HepG2 (cell line): ENCODE measurements around the gene IRX4. TPM values are rescaled to one million over a fixed set of nuclear protein-coding genes. Genes with fewer than 3 reads are reported as not detected.

Source experiments
- ATAC-seq: fragments of 200-7000 bp; cut with Tn5 transposase; 3 replicates; pipeline ENCODE4 v1.9.1; 2020; ENCODE audit warnings: mild to moderate bottlenecking, moderate library complexity
- BruUV-seq: library from RNA; stranded (reverse); fragments of 400-500 nt; replicated peaks from 2 replicates; lab custom pipeline; 2021; lab: Mats Ljungman, UMichigan
- CTCF ChIA-PET: fragments of 300-600 bp; formaldehyde crosslinking; extraction: SDS; loops from one replicate; lab custom pipeline; 2021; ENCODE audit warnings: low total read pairs, inconsistent platforms, low intra/inter-chr PET ratio; lab: Yijun Ruan, JAX
- POLR2A ChIA-PET: fragments of 350-600 bp; sonication (Branson Sonifier 250); formaldehyde crosslinking; loops from one replicate; lab custom pipeline; 2020; ENCODE audit warnings: antibody characterized with exemption, inconsistent platforms; lab: Yijun Ruan, JAX
- DNase-seq: peaks from one replicate; pipeline ENCODE4 v3.0.0-alpha.2; 2015; ENCODE audit warnings: low spot score
- FAIRE-seq: peaks from 3 replicates; lab custom pipeline; 2011; peaks lifted over from hg19 to GRCh38; lab: Jason Lieb, UNC
- H2AFZ ChIP-seq: one replicate; pipeline ENCODE4 v1.6.1; 2011; ENCODE audit warnings: low read length, inconsistent platforms
- H3K27ac ChIP-seq: fragments of 300-600 bp; 3 replicates; pipeline ENCODE4 v1.8.0; 2011; ENCODE audit warnings: mixed run types, mild to moderate bottlenecking, mixed read lengths, low read length, inconsistent platforms; ENCODE audit not compliant: insufficient read depth; ENCODE audit errors: extremely low read length
- H3K27me3 ChIP-seq, 2 experiments: fragments of 200-600 bp in 1 of 2; 2 replicates in 1 of 2; 3 replicates in 1 of 2; pipeline versions ENCODE4 v1.6.0 to v1.8.0; 2011; ENCODE audit warnings: low read length in 2 of 2, mild to moderate bottlenecking in 2 of 2, moderate library complexity in 2 of 2, inconsistent platforms in 1 of 2; ENCODE audit not compliant: insufficient read depth in 2 of 2, control insufficient read depth in 1 of 2
- H3K36me3 ChIP-seq, 2 experiments: fragments of 200-600 bp in 1 of 2; replicated peaks in 1 of 2; 2 replicates in 1 of 2; 3 replicates in 1 of 2; pipeline versions ENCODE4 v1.5.1 to v1.8.0; 2011; ENCODE audit warnings: low read length in 2 of 2, inconsistent platforms in 1 of 2; ENCODE audit not compliant: insufficient read depth in 2 of 2, control insufficient read depth in 1 of 2
- H3K4me1 ChIP-seq: 2 replicates; pipeline ENCODE4 v1.5.1; 2012; ENCODE audit warnings: low read length, inconsistent platforms; ENCODE audit not compliant: insufficient read depth
- H3K4me2 ChIP-seq: 2 replicates; pipeline ENCODE4 v1.6.0; 2011; ENCODE audit warnings: low read depth, low read length, inconsistent platforms
- H3K4me3 ChIP-seq, 3 experiments: fragments of 200-600 bp in 1 of 3; sonication (generic), shearing (Covaris generic) in 1 of 3; replicated peaks in 1 of 3; 2 replicates each; pipeline ENCODE4 v1.5.1; 2011 to 2016; ENCODE audit warnings: low read length in 3 of 3, inconsistent platforms in 2 of 3, low read depth in 2 of 3, mild to moderate bottlenecking in 2 of 3, control low read depth in 1 of 3, mixed read lengths in 1 of 3; ENCODE audit not compliant: insufficient read depth in 1 of 3
- H3K79me2 ChIP-seq: one replicate; pipeline ENCODE4 v1.6.1; 2011; ENCODE audit warnings: low read length, inconsistent platforms; ENCODE audit not compliant: insufficient read depth
- H3K9ac ChIP-seq: 2 replicates; pipeline ENCODE4 v1.6.0; 2011; ENCODE audit warnings: mild to moderate bottlenecking, low read depth, low read length, inconsistent platforms; ENCODE audit not compliant: insufficient read depth
- H3K9me3 ChIP-seq: 2 replicates; pipeline ENCODE4 v1.5.1; 2012; ENCODE audit warnings: mild to moderate bottlenecking, low read length
- H4K20me1 ChIP-seq: 2 replicates; pipeline ENCODE4 v1.6.0; 2011; ENCODE audit warnings: inconsistent platforms, mild to moderate bottlenecking, low read length, moderate library complexity; ENCODE audit not compliant: insufficient read depth
- CREB1 ChIP-seq, 2 experiments: fragments of 450-650 bp in 1 of 2; IDR thresholded peaks; 2 replicates each; pipeline ENCODE4 v1.6.1; 2016 to 2017; ENCODE audit warnings: control low read depth in 1 of 2, mild to moderate bottlenecking in 1 of 2, missing compliant biosample characterization in 1 of 2, missing genetic modification characterization in 1 of 2
- GPBP1L1 ChIP-seq: sonication (generic); formaldehyde crosslinking; IDR thresholded peaks from 2 replicates; pipeline ENCODE4 v1.5.0; 2020; ENCODE audit warnings: mild to moderate bottlenecking, missing genetic modification reagents
- MNT ChIP-seq: fragments of 450-650 bp; IDR thresholded peaks from 2 replicates; pipeline ENCODE4 v1.6.1; 2016
- RFX3 ChIP-seq: IDR thresholded peaks from 2 replicates; pipeline ENCODE4 v1.6.1; 2016; ENCODE audit warnings: missing biosample characterization, missing genetic modification reagents
- RXRB ChIP-seq: IDR thresholded peaks from 2 replicates; pipeline ENCODE4 v1.6.1; 2016; ENCODE audit warnings: borderline replicate concordance, missing genetic modification reagents, missing compliant biosample characterization
- SIX1 ChIP-seq: sonication (generic); formaldehyde crosslinking; IDR thresholded peaks from 2 replicates; pipeline ENCODE4 v1.4.0; 2020; ENCODE audit warnings: missing genetic modification reagents, borderline replicate concordance
- WIZ ChIP-seq: sonication (generic); formaldehyde crosslinking; IDR thresholded peaks from 2 replicates; pipeline ENCODE4 v1.5.1; 2020; ENCODE audit warnings: mild to moderate bottlenecking, missing genetic modification reagents
- ZNF672 ChIP-seq: sonication (generic); formaldehyde crosslinking; IDR thresholded peaks from 2 replicates; pipeline ENCODE4 v1.8.1; 2022; ENCODE audit warnings: missing genetic modification reagents
- ZNF841 ChIP-seq: sonication (generic); formaldehyde crosslinking; IDR thresholded peaks from 2 replicates; pipeline ENCODE4 v1.8.1; 2023; ENCODE audit warnings: missing genetic modification reagents, borderline replicate concordance
- WGBS: methylation state at CpG from one replicate; pipeline ENCODE4 v1.1.6; 2017; ENCODE audit warnings: low lambda C conversion rate; 5-methylcytosine and 5-hydroxymethylcytosine counted together
- in situ Hi-C: cut with HindIII; loops from 2 replicates; pipeline ENCODE4 v1.10.0; 2017; ENCODE audit warnings: low pct_unique_long_range_greater_than_20kb; ENCODE audit not compliant: extremely low pct_ligation_motif_present
- intact Hi-C: fragments of 100-400 bp; cut with micrococcal nuclease; formaldehyde crosslinking; loops from one replicate; pipeline ENCODE4 v1.10.0; 2022; ENCODE audit not compliant: unreplicated experiment
- polyA plus RNA-seq, 8 experiments: library from polyadenylated mRNA; depleted of rRNA in 3 of 8; stranded (reverse) in 7 of 8; unstranded in 1 of 8; fragments of >200 nt; fragmentation: Illumina TruSeq in 4 of 8; extraction: Trizol in 4 of 8; gene quantifications; 2 replicates each; pipeline versions ENCODE4 v1.2.1 to v1.2.3, GENCODE V29; 2011 to 2016; ENCODE audit warnings: low read depth in 4 of 8, missing spikeins in 1 of 8, mixed read lengths in 1 of 8; ENCODE audit not compliant: insufficient read depth in 1 of 8
- total RNA-seq, 5 experiments: library from RNA; depleted of rRNA; stranded (reverse); fragments of >200 nt; fragmentation: Illumina TruSeq; extraction: Trizol; gene quantifications; 2 replicates each; pipeline ENCODE4 v1.2.3, GENCODE V29; 2016; ENCODE audit warnings: low read depth in 1 of 5

IRX4 gene
- total and polyA plus RNA-seq, 2 of the 13 experiments (the other 11 are each of a cell fraction or from before 2014, with no cell fraction given) = not detected

GRCh38 chr5:1847056-1847455, 35.7 kb downstream of the IRX4 start (continued):
- TF ChIP-seq GPBP1L1 (no peak), CREB1 (IDR thresholded peaks at IDR 0.05) (no peak), CREB1 (CRISPR knock-in tag; IDR thresholded peaks at IDR 0.05) (no peak), WIZ (CRISPR knock-in tag) (no peak), ZNF672 (CRISPR knock-in tag) (no peak), ZNF841 (CRISPR knock-in tag) (no peak), SIX1 (no peak), RXRB (CRISPR knock-in tag) (no peak)

DNA sequence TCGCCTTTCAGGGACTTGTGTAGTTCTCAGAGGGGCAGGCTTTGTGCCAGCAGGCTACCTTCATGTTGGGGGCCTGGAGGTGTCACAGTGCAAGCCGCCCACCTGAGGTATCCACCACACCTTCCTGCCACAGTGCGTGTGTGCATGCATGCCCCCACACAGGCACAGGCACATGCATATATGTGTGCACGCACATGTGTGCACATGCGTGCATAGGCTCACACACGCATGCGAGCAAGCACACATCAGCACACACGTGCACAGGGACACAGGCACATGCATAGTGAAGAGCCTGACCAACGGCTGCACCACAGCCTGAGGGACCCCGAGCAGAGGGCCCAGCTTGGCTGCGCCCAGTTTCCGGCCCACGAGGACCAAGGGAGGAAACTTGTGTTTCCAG, 36.1 kb downstream of the IRX4 start:
- TF ChIP-seq MNT (peak; percentile 90), RFX3 (no peak)
- H4K20me1 ChIP-seq = no peaks in the 10 kb centered on the region
- WGBS = 25% methylated on average over 4 of the region's 13 CpGs
- FAIRE-seq (no peak), DNase-seq (no peak), ATAC-seq (no peak)
- no peak overlapping the region for H3K4me3 ChIP-seq
- no peak overlapping the region for H3K9ac ChIP-seq
- no peak overlapping the region for H3K27ac ChIP-seq
- no peaks in the 10 kb centered on the region for H3K9me3 ChIP-seq
- ChIA-PET POLR2A (no interaction called here), CTCF (no interaction called here)
- H3K4me1 ChIP-seq = no peaks in the 10 kb centered on the region
- in situ Hi-C loops (no loop called here), intact Hi-C loops (no loop called here)
- BruUV-seq = no TSS peak
- H3K27me3 ChIP-seq = peaks cover 0 to 28% of the 10 kb centered on the region in 2 experiments; a peak in 4 of 5 replicates
- no peak overlapping the region for H3K4me2 ChIP-seq
- no peaks in the 10 kb centered on the region for H3K79me2 ChIP-seq
- H2AFZ ChIP-seq = no peak overlapping the region
- H3K36me3 ChIP-seq = no peaks in the 10 kb centered on the region
